Left lung (tissue), 10 donors: ENCODE results near the gene KCNC4. TPM values are rescaled to one million over a fixed set of nuclear protein-coding genes. Genes with fewer than 3 reads are reported as not detected.

Source experiments
- ATAC-seq: fragments of 200-7000 bp; cut with Tn5 transposase; one replicate; pipeline ENCODE4 v1.9.1; 2020; ENCODE audit warnings: moderate library complexity
- DNase-seq, 4 donors: peaks; one replicate each; pipeline ENCODE4 v3.0.0-alpha.2; 2013 to 2020
- H3K27ac ChIP-seq, 2 donors: fragments of 200-600 bp; sonication (generic) in 1 of 2; one replicate each; pipeline versions ENCODE4 v1.5.0 to v1.8.0; 2020 to 2021
- H3K27me3 ChIP-seq, 2 donors: fragments of 200-600 bp; sonication (generic) in 1 of 2; one replicate each; pipeline versions ENCODE4 v1.5.0 to v1.8.0; 2020 to 2021
- H3K36me3 ChIP-seq, 2 donors: fragments of 200-600 bp; sonication (generic) in 1 of 2; one replicate each; pipeline versions ENCODE4 v1.5.0 to v1.8.0; 2020 to 2021
- H3K4me1 ChIP-seq, 2 donors: fragments of 200-600 bp; one replicate each; pipeline ENCODE4 v1.8.0; 2021
- H3K4me3 ChIP-seq, 2 donors: fragments of 200-600 bp; sonication (generic) in 1 of 2; one replicate each; pipeline versions ENCODE4 v1.5.0 to v1.8.0; 2020 to 2021; ENCODE audit warnings: mild to moderate bottlenecking in 1 of 2
- H3K9me3 ChIP-seq, 2 donors: fragments of 200-600 bp; sonication (generic) in 1 of 2; one replicate each; pipeline versions ENCODE4 v1.5.0 to v1.8.0; 2020 to 2021
- intact Hi-C, 2 donors: fragments of 100-400 bp; cut with DNase I; formaldehyde crosslinking; loops; one replicate each; pipeline versions ENCODE4 v1.11.2 to v1.14.2; 2022
- polyA plus RNA-seq, 6 donors: library from polyadenylated mRNA; unstranded; fragments of 120-200 nt; gene quantifications; one replicate each; pipeline ENCODE4 v1.2.1, GENCODE V29; 2013; ENCODE audit not compliant: insufficient read length in 6 of 6
- total RNA-seq, 2 donors: library from RNA; stranded (reverse); fragmentation: NEBNext Ultra II Directional; extraction: Animal tissue kit (Norgen Biotek cat#: 25700); gene quantifications; one replicate each; pipeline ENCODE4 v1.2.1, GENCODE V29; 2021
- TF ChIP-seq, protein P1 (sequence below), 2 donors: fragments of 200-600 bp; sonication (generic) in 1 of 2; IDR thresholded peaks; one replicate each; pipeline versions ENCODE4 v1.5.0 to v1.8.0; 2021; ENCODE audit warnings: antibody characterized with exemption in 2 of 2
- donor health status: DM: no; HTN: yes; CAD: no.
- donor health status: DM: no; HTN: no; CAD: no.

The KCNC4 gene
- total and polyA plus RNA-seq, 8 donors: 7.7 to 16.3 (median 9.7) TPM

DNA sequence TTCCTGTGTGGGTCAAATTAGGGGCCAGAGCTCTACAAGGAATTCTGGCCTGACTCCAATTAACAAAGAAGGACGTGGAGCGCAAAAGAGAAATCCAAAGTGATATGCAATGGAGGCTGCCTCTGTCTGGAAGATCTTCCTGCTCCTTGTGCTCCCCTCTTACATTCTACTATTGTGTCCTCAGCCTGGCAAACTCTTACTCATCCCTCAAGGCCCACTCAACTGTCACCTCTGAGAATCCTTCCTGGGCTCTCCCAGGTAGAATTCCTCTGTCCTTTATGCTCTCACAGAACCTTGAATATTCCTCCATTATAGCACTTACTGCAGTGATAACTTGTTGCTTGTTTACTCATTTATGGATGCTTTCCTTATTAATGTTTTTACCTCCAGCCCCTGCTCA lies 31.4 kb downstream of the KCNC4 start:
- intact Hi-C loops: no loop called here
- Histone ChIP-seq H3K27me3 (no peaks in the 10 kb centered on the region), H3K4me1 (peaks cover 0 to 20% of the 10 kb centered on the region in 2 donors), H3K4me3 (no peak overlapping the region), H3K9me3 (no peaks in the 10 kb centered on the region), H3K27ac (no peak overlapping the region), H3K36me3 (no peaks in the 10 kb centered on the region)
- no peak for ATAC-seq
- no peak for DNase-seq
- TF ChIP-seq, protein P1, sequence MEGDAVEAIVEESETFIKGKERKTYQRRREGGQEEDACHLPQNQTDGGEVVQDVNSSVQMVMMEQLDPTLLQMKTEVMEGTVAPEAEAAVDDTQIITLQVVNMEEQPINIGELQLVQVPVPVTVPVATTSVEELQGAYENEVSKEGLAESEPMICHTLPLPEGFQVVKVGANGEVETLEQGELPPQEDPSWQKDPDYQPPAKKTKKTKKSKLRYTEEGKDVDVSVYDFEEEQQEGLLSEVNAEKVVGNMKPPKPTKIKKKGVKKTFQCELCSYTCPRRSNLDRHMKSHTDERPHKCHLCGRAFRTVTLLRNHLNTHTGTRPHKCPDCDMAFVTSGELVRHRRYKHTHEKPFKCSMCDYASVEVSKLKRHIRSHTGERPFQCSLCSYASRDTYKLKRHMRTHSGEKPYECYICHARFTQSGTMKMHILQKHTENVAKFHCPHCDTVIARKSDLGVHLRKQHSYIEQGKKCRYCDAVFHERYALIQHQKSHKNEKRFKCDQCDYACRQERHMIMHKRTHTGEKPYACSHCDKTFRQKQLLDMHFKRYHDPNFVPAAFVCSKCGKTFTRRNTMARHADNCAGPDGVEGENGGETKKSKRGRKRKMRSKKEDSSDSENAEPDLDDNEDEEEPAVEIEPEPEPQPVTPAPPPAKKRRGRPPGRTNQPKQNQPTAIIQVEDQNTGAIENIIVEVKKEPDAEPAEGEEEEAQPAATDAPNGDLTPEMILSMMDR (IDR thresholded peaks at IDR 0.05): no peak

DNA sequence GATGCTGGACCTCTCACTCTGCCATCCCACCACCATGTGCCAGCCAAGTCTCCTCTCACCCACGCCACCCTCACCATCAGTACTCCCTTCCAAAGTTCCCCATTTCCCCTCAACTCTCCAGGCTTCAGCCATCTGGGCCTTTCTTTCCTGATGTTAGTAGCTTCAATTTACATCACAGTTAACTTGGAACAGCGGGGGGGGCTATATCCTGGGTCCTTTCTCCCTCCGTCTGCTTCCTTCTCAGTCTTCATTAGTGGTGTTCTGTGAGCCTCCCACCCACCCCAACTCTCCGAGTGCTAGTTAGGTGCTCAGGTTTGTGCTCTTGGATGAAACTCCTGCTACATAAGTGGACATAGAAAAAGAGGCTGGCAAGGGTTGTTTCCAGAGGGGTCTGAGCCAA lies 31.9 kb downstream of the KCNC4 start:
- intact Hi-C loops: no loop called here
- Histone ChIP-seq H3K4me1 (peaks cover 0 to 20% of the 10 kb centered on the region in 2 donors), H3K36me3 (no peaks in the 10 kb centered on the region), H3K9me3 (no peaks in the 10 kb centered on the region), H3K4me3 (no peak overlapping the region), H3K27ac (no peak overlapping the region), H3K27me3 (no peaks in the 10 kb centered on the region)
- DNase-seq: no peak
- no peak for ATAC-seq
- TF ChIP-seq, protein P1 (IDR thresholded peaks at IDR 0.05): no peak

GRCh38 chr1:110242731-110243130 lies 32.6 kb downstream of the KCNC4 start:
- intact Hi-C loops: no loop called here
- H3K9me3 ChIP-seq: no peaks in the 10 kb centered on the region
- TF ChIP-seq, protein P1 (IDR thresholded peaks at IDR 0.05): no peak
- H3K4me1 ChIP-seq: peaks cover 0 to 20% of the 10 kb centered on the region in 2 donors
- H3K27me3 ChIP-seq: no peaks in the 10 kb centered on the region
- no peak overlapping the region for H3K4me3 ChIP-seq
- ATAC-seq (no peak), DNase-seq (no peak)
- H3K36me3 ChIP-seq: no peaks in the 10 kb centered on the region
- no peak overlapping the region for H3K27ac ChIP-seq

DNA sequence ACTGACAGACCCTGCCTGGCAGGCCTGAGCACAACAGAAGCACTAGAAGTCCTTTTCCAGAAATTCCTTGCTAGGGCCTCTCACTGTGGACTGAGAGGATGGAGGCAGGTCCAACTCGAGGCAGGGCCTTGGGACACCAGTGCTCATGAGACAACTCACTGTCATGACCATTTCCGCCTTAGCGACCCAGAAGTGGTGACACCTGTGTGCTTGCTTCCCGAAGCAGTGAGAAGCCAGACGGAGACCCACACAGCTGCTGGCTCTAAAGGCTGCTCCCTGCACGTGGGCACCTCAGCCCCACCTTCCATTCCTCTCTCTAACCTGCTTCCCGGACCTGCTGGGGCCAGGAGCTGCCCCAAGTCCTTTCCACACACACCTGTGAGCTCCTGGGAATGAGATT lies 33.0 kb downstream of the KCNC4 start:
- H3K36me3 ChIP-seq: no peaks in the 10 kb centered on the region
- intact Hi-C loops: no loop called here
- TF ChIP-seq, protein P1 (IDR thresholded peaks at IDR 0.05): no peak
- H3K27me3 ChIP-seq: no peaks in the 10 kb centered on the region
- H3K4me1 ChIP-seq: peaks cover 0 to 20% of the 10 kb centered on the region in 2 donors
- DNase-seq (no peak), ATAC-seq (no peak)
- no peaks in the 10 kb centered on the region for H3K9me3 ChIP-seq
- H3K27ac ChIP-seq: no peak overlapping the region
- no peak overlapping the region for H3K4me3 ChIP-seq

GRCh38 chr1:110243574-110243973 lies 33.5 kb downstream of the KCNC4 start:
- ATAC-seq: no peak
- H3K36me3 ChIP-seq: no peaks in the 10 kb centered on the region

More at GRCh38 chr1:110243574-110243973, 33.5 kb downstream of the KCNC4 start:
- Histone ChIP-seq H3K9me3 (no peaks in the 10 kb centered on the region), H3K27ac (no peak overlapping the region), H3K4me3 (no peak overlapping the region), H3K4me1 (peaks cover 0 to 20% of the 10 kb centered on the region in 2 donors), H3K27me3 (no peaks in the 10 kb centered on the region)
- peak in 1 of 4 donors; percentile 7 for DNase-seq
- TF ChIP-seq, protein P1 (IDR thresholded peaks at IDR 0.05): no peak
- intact Hi-C loops: no loop called here
